Heart right ventricle (tissue), 16 donors: ENCODE data around the gene ARSI. TPM values are rescaled to one million over a fixed set of nuclear protein-coding genes. Genes with fewer than 3 reads are reported as not detected.

Source experiments
- ATAC-seq, 8 donors: fragments of 200-7000 bp; cut with Tn5 transposase; one replicate each; pipeline ENCODE4 v1.9.1; 2020; ENCODE audit warnings: mild to moderate bottlenecking in 8 of 8, moderate library complexity in 8 of 8, moderate number of reproducible peaks in 1 of 8
- DNase-seq, 2 donors: peaks; one replicate each; pipeline ENCODE4 v3.0.0-alpha.2; 2020
- H3K27ac ChIP-seq, 10 donors: fragments of 200-600 bp; sonication (generic) in 2 of 10; one replicate each; pipeline versions ENCODE4 v1.5.0 to v1.8.0; 2020 to 2022; ENCODE audit warnings: mild to moderate bottlenecking in 3 of 10
- H3K27me3 ChIP-seq, 7 donors: fragments of 200-600 bp; one replicate each; pipeline ENCODE4 v1.8.0; 2021 to 2022; ENCODE audit warnings: mild to moderate bottlenecking in 2 of 7
- H3K36me3 ChIP-seq, 9 donors: fragments of 200-600 bp; sonication (generic) in 1 of 9; one replicate each; pipeline versions ENCODE4 v1.5.0 to v1.8.0; 2020 to 2022; ENCODE audit warnings: mild to moderate bottlenecking in 2 of 9
- H3K4me1 ChIP-seq, 9 donors: fragments of 200-600 bp; sonication (generic) in 1 of 9; one replicate each; pipeline versions ENCODE4 v1.5.0 to v1.8.0; 2020 to 2022; ENCODE audit warnings: mild to moderate bottlenecking in 4 of 9
- H3K4me3 ChIP-seq, 10 donors: fragments of 200-600 bp; sonication (generic) in 2 of 10; one replicate each; pipeline versions ENCODE4 v1.5.0 to v1.8.0; 2020 to 2022; ENCODE audit warnings: mild to moderate bottlenecking in 7 of 10, moderate library complexity in 2 of 10
- H3K9me3 ChIP-seq, 11 donors: fragments of 200-600 bp in 10 of 11; sonication (generic) in 2 of 11; one replicate each; pipeline versions ENCODE4 v1.5.0 to v1.8.0; 2013 to 2022; ENCODE audit warnings: mild to moderate bottlenecking in 2 of 11, control low read depth in 1 of 11, moderate library complexity in 1 of 11
- WGBS, 2 donors: extraction: QIAGEN DNeasy Blood & Tissue Kit; methylation state at CpG; one replicate each; pipeline ENCODE4 v1.1.7; 2013; ENCODE audit warnings: inconsistent platforms in 1 of 2; 5-methylcytosine and 5-hydroxymethylcytosine counted together
- intact Hi-C, 10 donors: fragments of 100-400 bp; cut with DNase I; formaldehyde crosslinking; loops; one replicate each; pipeline versions ENCODE4 v1.11.1 to v1.14.2; 2022
- polyA plus RNA-seq, 2 donors: library from polyadenylated mRNA; stranded (reverse); fragments of 200-250 nt; gene quantifications; one replicate each; pipeline ENCODE4 v1.2.3, GENCODE V29; 2013
- total RNA-seq, 10 donors: library from RNA; stranded (reverse); fragmentation: NEBNext Ultra II Directional in 3 of 10; extraction: Animal tissue kit (Norgen Biotek cat#: 25700) in 3 of 10; gene quantifications; one replicate each; pipeline versions ENCODE4 v1.2.1 to v1.2.4, GENCODE V29; 2021 to 2023
- TF ChIP-seq, protein P1 (sequence below), 9 donors: fragments of 200-600 bp; sonication (generic) in 2 of 9; IDR thresholded peaks; one replicate each; pipeline versions ENCODE4 v1.5.0 to v1.8.0; 2021 to 2022; ENCODE audit warnings: antibody characterized with exemption in 9 of 9, mild to moderate bottlenecking in 5 of 9, moderate library complexity in 1 of 9
- donor health status: Arrhythmogenic right ventricular cardiomyopathy.
- donor health status: ischemic (EF 13 %, LVEDD 7.1; RV severe dilation, severe dysfunction).
- donor health status: healthy with polysubstance abuse.
- donor health status: DM: no; HTN: yes; CAD: no.
- donor health status: DM: no; HTN: no; CAD: no.
- donor health status: ischemic (EF 25% LVEDD 6.9; RV normal size, moderate dysfunction).
- donor health status: ischemic (EF 25% LVEDD 5.7; RV mildly dilated, moderate dysfunction).
- donor health status: healthy.
- donor health status: DM: yes; HTN: yes; CAD: no.
- donor health status: Ischemic cardiomyopathy.
- donor health status: ischemic (EF 35%, LVEDD 5.7; RV mildly dilated, moderate dysfunction).
- donor health status: nonischemic (EF 11% LVEDD 7.7; RV severe dilation, severe dysfunction).
- donor health status: DM: yes; HTN: yes; CAD: no.
- donor health status: PGD.
- donor health status: ischemic (EF 29% LVEDD 5.4; RV normal size, mild dysfunction).
- donor health status: nonischemic (EF 23%, LVEDD 6.1; RV moderate dilation, normal function).

ARSI gene
- total and polyA plus RNA-seq, 12 donors = 0.11 to 0.65 (median 0.32) TPM; not detected in 2

DNA sequence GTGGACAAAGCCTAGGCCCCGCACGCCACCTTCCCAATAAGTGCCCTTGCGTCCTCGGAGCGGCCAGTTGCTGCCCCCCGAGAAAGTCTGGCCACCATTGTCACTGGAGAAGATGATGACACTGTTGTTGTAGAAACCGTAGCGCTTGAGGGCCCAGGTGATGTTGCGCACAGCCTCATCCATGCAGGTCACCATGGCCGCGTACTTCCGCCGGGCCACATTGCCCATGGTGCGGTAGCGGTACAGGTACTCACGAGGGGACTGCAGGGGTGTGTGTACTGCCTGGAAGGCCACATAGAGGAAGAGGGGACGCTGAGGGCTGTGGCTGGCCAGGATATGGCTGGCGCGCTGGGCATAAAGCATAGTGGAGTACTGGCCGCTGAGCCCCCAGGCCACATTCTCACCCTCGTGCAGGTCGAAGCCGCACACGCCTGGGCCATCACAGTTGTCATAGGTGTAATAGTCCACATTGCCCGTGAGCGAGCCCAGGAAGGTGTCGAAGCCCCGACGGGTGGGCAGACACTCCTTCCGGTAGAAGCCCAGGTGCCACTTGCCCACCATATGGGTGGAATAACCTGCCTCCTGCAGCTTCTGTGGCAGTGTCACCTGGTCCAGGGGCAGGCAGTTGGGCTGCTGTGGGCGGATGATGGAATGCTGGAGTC is 4.6 kb downstream of the ARSI start:
- DNase-seq = no peak
- H3K36me3 ChIP-seq = no peaks in the 10 kb centered on the region
- peaks cover 0 to 34% (median 24%) of the 10 kb centered on the region in 7 donors for H3K27me3 ChIP-seq
- ATAC-seq = no peak
- 95 to 96% methylated on average over 31 of the region's 31 CpGs for WGBS, 2 donors
- no peak overlapping the region for H3K4me3 ChIP-seq
- H3K9me3 ChIP-seq = no peaks in the 10 kb centered on the region
- H3K4me1 ChIP-seq = peaks cover 0 to 22% (median 11%) of the 10 kb centered on the region in 9 donors
- intact Hi-C loops = no loop called here
- no peak overlapping the region for H3K27ac ChIP-seq
- TF ChIP-seq, protein P1, sequence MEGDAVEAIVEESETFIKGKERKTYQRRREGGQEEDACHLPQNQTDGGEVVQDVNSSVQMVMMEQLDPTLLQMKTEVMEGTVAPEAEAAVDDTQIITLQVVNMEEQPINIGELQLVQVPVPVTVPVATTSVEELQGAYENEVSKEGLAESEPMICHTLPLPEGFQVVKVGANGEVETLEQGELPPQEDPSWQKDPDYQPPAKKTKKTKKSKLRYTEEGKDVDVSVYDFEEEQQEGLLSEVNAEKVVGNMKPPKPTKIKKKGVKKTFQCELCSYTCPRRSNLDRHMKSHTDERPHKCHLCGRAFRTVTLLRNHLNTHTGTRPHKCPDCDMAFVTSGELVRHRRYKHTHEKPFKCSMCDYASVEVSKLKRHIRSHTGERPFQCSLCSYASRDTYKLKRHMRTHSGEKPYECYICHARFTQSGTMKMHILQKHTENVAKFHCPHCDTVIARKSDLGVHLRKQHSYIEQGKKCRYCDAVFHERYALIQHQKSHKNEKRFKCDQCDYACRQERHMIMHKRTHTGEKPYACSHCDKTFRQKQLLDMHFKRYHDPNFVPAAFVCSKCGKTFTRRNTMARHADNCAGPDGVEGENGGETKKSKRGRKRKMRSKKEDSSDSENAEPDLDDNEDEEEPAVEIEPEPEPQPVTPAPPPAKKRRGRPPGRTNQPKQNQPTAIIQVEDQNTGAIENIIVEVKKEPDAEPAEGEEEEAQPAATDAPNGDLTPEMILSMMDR (IDR thresholded peaks at IDR 0.05) = no peak

DNA sequence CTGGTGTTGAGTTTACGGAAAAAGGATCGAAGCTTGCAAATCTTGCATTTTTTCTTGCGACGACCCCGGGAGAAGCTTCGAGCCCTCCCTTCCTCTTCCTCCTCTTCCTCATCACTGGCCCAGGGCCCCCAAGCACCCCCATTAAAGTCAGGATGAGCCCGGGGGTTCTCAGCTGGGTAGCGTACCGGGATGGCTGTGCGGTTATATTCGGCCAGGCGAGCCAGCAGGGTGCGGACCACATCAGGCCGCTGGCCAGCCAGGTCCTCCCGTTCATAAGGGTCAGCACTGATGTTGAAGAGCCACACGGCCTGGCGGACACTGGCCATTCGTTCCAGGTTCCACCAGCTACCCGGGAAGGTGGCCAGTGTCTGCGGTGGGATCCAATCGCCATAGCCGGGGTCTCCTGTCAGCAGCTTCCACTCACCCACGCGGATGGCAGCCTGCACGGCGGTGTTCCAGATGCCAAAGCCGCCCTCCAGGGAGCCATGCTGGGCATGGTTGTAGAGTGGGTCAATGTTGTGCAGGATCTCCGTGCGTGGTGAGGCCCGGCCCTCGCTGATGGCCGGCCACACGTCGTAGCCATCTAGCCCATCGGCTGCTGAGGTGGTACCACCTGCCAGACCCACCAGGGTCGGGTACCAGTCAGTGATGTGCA is 5.3 kb downstream of the ARSI start:
- DNase-seq = no peak
- 94 to 97% methylated on average over 36 of the region's 36 CpGs for WGBS, 2 donors
- H3K27ac ChIP-seq = no peak overlapping the region
- H3K4me3 ChIP-seq = no peak overlapping the region
- no peaks in the 10 kb centered on the region for H3K9me3 ChIP-seq
- ATAC-seq = no peak
- TF ChIP-seq, protein P1 (IDR thresholded peaks at IDR 0.05) = no peak
- H3K36me3 ChIP-seq = no peaks in the 10 kb centered on the region
- H3K27me3 ChIP-seq = peaks cover 0 to 27% (median 17%) of the 10 kb centered on the region in 7 donors
- intact Hi-C loops = no loop called here
- peaks cover 0 to 15% (median 6%) of the 10 kb centered on the region in 9 donors for H3K4me1 ChIP-seq

DNA sequence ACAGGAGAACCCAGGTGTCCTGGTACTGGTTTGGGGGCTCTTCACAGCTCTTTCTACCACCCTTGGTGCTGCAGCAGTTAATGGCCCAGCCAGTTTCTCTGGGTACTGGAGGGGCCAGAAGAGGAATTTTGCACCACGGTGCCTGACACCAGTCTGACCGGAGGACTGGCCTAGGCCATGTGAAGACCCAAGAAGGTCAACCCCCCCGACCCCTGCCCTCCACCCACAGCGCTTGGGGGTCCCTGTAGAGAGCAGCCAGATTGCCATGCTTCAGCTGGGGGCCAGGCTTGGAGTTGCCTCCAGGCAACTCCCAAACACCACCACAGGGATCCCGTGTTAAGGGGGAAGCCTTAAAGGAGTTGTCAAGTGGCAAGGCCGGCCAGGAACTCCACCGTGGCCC is 6.2 kb downstream of the ARSI start:
- Histone ChIP-seq H3K4me3 (no peak overlapping the region), H3K9me3 (no peaks in the 10 kb centered on the region), H3K27ac (no peak overlapping the region), H3K4me1 (peaks cover 0 to 6% (median 0%) of the 10 kb centered on the region in 9 donors), H3K27me3 (peaks cover 0 to 26% (median 8%) of the 10 kb centered on the region in 7 donors), H3K36me3 (no peaks in the 10 kb centered on the region)
- 90 to 92% methylated on average over 7 of the region's 7 CpGs for WGBS, 2 donors
- DNase-seq = no peak
- intact Hi-C loops = no loop called here
- ATAC-seq = no peak
- TF ChIP-seq, protein P1 (IDR thresholded peaks at IDR 0.05) = no peak

DNA sequence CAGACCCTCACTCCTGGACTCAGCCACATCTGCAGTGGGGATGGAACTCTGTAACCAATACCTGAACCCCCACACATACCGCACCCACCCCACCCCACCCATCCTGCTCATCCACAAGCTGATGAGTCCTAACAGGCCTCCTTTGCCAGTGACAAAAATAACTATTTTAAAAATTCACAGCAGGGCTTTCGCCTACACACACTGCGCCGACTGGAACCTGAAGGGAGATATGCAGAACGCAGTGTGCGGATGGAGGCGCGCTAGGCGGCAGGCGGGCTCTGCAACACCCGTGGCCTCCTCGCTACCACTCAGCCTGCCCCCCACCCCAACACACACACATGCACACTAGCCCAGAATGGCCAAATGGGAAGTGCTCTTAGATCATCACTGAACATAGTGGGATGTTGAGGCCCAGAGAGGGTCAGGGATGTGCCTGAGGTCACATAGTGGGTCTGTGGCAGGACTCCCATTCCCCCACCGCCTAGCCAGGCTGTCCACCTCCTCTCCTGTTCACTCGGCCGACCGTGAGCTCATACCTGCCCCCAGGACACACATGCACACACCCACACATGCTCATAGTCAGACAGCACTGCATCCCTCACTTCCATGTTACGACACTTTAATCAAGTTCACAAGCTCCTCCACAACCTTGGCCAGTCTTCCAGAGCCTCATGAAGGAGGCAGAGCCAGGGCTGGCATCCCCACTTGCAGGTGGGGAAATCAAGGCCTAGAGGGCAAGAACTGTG is 6.8 kb downstream of the ARSI start:
- H3K36me3 ChIP-seq = no peaks in the 10 kb centered on the region
- no peak overlapping the region for H3K27ac ChIP-seq
- ATAC-seq = no peak
- intact Hi-C loops = no loop called here
- 90% methylated on average over 17 of the region's 17 CpGs for WGBS, 2 donors
- H3K4me3 ChIP-seq = no peak overlapping the region
- H3K27me3 ChIP-seq = peaks cover 0 to 26% (median 7%) of the 10 kb centered on the region in 7 donors
- H3K4me1 ChIP-seq = peaks cover 0 to 6% (median 0%) of the 10 kb centered on the region in 9 donors
- no peaks in the 10 kb centered on the region for H3K9me3 ChIP-seq
- TF ChIP-seq, protein P1 (IDR thresholded peaks at IDR 0.05) = no peak
- no peak for DNase-seq
